ENCODE results near the gene HAAO. TPM values are rescaled to one million over a fixed set of nuclear protein-coding genes. Genes with fewer than 3 reads are reported as not detected.
A peak's percentile ranks its signal among the peaks of the same experiment; 100 is the strongest.

The HAAO gene
- total and polyA plus RNA-seq, 2 of the 13 experiments (the other 11 are each of a cell fraction or from before 2014, with no cell fraction given), result 36.1 to 42.7 TPM

GRCh38 chr2:42793334-42794270 lies 1.2 kb upstream of the HAAO start (continued):
- TF ChIP-seq ZNF407 (CRISPR knock-in tag; IDR thresholded peaks at IDR 0.05; ENCODE audit: not compliant biosample characterization) (no peak), GABPB1 (CRISPR knock-in tag; IDR thresholded peaks at IDR 0.05) (no peak), ZBTB44 (CRISPR knock-in tag; IDR thresholded peaks at IDR 0.05) (no peak), RBM39 (IDR thresholded peaks at IDR 0.05; ENCODE audit: low read depth, low read length, poor library complexity, severe bottlenecking) (peak; percentile 4), POLR2G (IDR thresholded peaks at IDR 0.05; ENCODE audit: low read depth, low read length) (peak; percentile 2; the same call in 1 of the 2 replicates), ZBTB10 (CRISPR knock-in tag; IDR thresholded peaks at IDR 0.05; ENCODE audit: borderline replicate concordance) (peak; percentile 35; the same call in 1 of the 2 replicates), ARID5B (CRISPR knock-in tag; IDR thresholded peaks at IDR 0.05) (no peak; the same call in 1 of the 2 replicates), AHR (CRISPR knock-in tag; IDR thresholded peaks at IDR 0.05) (no peak), ZNF605 (CRISPR knock-in tag; IDR thresholded peaks at IDR 0.05) (peak; percentile 64), BORCS8-MEF2B (CRISPR knock-in tag; IDR thresholded peaks at IDR 0.05) (0 out of 2 replicates have a peak, but pooled peaks have one; percentile 22)
